Stimulated activated CD4-positive, alpha-beta T cell treated with anti-CD3 and anti-CD28 coated beads, TNF-alpha, amount 100 ng/mL, for 4 hours (primary cell): Measurements from ENCODE around the gene LAMTOR4.

Experiments
- DNase-seq, 3 experiments: peaks; one replicate each; pipeline ENCODE4 v3.0.0-alpha.2; 2020; ENCODE audit warnings: low read depth in 3 of 3

LAMTOR4 gene

DNA sequence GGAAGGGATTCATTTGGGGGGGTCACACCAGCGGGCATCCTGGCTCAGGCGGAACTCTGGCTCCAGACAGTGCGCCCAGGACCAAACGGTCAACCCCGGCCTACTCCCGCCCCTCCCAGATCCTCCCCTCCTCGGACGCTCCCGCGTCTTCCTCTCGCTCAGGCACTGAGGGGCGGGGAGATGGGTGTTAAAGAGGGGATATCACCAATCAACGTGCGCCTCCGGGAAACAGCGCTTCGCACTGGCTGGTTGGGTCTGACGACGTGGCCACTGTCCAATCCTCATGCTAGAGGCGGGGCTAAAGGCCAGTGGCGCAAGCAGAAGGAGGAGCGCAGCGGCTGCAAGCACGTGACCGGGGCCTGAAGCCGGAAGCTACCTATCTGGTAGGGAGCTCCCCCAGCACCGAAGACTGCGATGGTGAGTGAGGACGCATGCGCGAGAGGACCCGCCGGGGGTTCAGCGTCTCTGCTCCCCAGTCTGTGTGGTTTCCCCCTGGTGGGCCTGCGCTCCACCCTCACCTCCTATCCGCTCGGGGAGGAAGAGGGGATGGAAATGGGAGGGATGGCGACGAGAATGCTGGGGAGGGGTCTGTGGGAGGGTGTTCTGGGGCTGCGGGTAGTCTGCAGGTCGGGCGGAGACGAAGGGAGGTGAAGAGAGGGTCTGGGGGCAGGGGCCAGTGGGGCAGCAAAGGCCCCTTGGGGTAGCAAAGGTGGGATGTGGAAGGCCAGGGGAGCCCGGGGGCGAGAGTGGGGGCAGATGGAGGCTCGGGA, at the start of gene LAMTOR4:
Gene LAMTOR4, plus strand, starts transcription at position 360 of the 770 bp plus-strand sequence. Its CDS starts 55 bp downstream, at position 415.
- DNase-seq: peak; percentile 82 to 97 (median 95)

DNA sequence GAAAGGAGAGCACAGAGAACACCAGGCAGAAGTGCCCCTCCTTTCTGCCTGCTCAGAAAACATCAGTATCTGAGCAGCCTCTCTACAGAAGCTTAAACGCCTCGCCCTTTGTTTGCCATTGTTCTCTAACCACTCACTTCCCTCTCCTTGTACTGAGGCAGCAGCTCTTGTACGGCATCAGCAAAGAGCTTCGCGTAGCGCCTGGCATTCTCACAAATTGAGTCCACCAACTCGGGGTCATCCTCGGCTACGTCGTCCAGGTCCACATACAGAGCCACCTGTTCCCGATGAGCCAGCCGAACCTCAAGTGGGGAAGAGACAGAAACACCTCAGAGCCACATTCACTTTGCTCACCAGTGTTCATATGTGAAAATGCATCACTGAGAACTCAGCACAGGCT, 49.3 kb upstream of the LAMTOR4 start:
- no peak for DNase-seq

DNA sequence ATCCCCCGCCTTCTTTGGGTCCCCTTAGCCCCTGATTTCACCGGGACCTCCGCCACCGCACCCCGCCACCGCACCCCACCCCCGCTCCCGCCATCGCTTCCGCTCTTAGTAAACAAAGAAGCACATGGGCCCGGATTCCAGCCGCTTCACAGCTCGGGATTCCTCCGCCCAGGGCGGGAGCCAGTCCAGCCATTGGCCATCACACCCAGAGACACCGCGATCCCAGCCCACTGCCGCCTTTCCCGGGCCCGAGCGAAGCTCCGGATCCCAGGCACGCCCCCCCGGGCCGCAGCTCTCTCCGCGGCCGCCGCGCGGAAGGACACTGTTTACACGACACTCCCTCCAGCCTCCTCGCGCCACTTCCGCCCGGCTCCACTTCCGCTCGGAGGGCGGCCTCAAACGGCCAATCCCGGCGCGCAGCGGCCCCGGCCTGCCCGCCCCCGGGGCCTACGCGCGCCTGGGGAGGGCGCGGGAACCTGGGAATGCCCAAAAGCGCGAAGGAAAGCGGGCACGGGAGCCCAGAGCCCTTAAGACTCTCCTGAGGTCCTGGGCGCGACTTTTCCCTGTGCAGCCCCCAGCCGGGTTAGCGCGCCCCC, 48.2 kb upstream of the LAMTOR4 start:
- peak; percentile 68 to 79 (median 75) for DNase-seq

DNA sequence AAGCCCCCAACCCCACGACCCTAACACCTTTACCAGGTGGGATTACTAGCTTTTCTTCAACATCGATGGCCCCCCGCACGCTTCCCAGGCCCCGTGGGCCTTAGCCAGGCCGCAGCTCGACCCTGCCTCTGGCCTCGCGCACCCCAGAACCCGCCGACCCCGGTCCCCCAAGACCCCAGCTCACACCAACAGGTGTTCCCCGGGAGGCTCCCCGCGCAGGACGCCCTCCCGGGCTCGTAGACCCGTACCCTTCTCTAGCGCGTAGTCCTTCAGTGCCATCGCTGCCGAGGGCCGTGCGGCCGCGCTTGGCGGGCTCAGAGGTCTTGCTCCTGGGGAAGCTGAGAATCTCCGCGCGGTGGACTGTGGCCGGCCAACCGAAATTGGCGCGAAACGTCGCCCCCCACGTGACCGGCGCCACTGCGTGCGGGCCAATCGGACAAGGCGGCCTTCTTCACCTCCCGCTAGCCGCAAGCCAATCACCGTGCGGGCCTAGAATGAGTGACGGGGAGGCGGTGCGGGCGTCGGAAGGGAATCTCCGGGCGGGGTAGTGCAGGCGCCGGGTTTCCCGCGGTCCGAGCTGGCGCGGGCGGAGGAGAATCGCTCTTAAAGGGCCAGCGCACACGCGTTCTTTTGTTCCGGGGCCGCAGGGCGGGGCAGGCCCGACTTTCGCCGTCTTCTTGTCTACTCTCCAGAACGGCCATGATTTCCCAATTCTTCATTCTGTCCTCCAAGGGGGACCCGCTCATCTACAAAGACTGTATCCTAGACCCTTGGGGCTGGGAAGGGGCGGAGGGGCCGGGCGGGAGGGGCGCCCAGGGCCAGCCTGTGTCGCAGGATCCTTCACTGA, 47.5 kb upstream of the LAMTOR4 start, which contains the start of the genes AP4M1 and MCM7:
Gene AP4M1, plus strand, starts transcription at position 628 of the 847 bp plus-strand sequence. Its CDS starts 72 bp downstream, at position 700.
Gene MCM7, minus strand, starts transcription at position 382 of the 847 bp plus-strand sequence. Its CDS starts 103 bp downstream, at position 279.
- peak; percentile 90 to 92 (median 90) for DNase-seq

DNA sequence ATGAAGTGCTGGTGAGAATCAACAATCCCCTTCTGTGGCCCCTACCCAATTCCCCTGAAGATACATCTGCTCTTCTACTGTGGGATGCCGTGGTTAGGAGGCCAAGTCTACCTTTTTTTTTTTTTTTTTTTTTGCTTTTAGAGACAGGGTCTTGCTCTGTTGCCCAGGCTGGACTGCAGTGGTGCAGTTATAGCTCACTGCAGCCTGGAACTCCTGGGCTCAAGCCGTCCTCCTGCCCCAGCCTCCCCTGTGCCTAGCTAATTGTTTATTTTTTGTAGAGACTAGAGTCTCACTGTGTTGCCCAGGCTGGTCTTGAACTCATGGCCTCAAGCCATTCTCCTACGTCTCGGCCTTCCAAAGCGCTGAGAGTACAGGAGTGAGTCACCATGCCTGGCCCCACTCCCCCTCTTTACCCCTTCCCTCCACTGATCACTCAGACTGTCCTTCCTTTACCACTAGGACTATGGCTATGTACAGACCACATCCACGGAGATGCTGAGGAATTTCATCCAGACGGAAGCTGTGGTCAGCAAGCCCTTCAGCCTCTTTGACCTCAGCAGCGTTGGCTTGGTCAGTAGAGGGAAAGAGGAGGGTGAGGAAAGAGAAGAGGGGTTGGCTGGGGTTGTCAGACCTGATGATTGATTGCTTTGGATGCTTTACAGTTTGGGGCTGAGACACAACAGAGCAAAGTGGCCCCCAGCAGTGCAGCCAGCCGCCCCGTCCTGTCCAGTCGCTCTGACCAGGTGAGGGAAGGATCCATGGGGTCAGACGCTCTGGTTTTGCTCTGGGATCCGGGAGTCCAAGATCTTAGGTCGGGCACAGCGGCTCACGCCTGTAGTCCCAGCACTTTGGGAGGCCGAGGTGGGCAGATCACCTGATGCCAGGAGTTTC, 45.5 kb upstream of the LAMTOR4 start:
- no peak for DNase-seq

DNA sequence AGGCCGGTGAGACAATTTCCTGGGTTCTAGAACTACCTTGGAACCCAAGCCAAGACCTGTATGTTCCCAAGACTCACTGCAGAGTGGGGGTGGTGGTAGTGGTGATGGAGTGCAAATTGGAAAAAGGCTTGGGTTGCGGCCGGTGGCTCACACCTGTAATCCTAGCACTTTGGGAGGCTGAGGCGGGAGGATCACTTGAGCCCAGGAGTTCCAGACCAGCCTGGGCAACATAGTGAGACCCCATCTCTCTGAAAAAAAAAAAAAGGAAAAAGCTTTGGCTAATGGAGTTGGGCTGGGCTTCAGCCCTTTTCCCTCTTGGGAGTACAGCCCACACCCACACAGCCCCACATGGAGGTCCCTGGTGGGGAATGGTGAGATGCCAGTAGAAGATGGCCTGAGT, 43.2 kb upstream of the LAMTOR4 start:
- no peak for DNase-seq

DNA sequence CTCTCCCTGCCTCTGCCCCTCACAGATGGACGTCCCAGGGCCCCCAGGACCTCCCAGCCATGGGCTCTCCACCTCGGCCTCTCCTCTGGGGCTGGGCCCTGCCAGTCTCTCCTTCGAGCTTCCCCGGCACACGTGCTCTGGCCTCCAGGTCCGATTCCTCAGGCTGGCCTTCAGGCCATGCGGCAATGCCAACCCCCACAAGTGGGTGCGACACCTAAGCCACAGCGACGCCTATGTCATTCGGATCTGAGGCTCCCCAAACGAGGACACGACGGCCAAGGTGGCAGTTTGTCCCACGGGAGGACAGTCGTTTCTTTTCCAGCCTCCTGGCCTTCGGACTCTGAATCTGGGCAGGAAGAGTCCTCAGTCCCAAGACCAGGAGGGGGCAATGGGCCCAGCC, 42.1 kb upstream of the LAMTOR4 start:
- DNase-seq: no peak

DNA sequence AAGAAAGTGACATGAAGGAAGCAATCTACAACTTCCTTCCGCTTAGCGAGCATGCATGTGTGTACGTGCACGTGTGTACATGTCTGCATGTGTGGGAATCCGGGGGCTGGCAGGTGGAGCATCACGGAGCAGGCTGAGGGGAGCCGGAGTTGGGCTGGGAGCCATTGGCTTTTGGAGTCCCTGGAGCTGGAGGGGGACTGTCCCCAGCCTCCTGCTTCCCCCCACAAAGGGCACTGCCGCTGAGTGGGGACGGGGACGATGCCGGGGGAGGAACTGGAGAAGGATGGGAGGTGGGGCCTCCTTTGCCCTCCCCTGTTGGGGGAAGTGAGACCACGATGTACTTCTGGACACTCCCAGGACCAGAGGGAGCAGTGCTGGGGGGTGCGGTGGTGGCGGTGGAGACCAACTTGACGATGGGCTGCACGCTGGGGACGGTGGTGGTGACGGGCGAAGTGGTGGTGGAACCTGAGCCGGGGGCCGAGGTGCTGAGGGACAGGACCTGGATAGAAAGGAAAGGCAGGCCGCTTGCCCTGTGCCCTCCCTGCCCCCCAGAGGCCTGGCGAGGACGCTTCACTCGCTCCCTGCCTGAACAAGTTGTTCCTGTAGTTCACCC, 41.5 kb upstream of the LAMTOR4 start:
- DNase-seq: no peak

DNA sequence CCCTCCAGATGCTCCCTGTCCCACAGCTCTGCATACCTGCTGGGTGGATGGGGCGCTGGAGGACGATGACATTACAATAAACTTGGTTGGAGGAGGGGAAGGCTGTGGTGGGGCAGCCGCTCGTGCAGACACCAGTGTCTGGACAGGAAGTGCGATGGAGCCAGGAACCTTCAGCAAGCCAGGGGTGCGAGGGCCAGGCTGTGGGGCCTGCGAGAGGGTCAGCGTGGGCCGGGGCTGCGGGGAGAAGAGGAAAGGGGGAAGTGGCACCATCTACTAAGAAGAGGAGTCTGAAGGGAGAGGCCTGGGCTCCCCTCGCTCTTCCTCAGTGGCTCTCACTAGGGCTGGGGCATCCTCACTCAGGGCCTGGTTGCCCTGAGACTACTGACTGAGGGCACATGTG, 40.8 kb upstream of the LAMTOR4 start:
- DNase-seq: no peak

DNA sequence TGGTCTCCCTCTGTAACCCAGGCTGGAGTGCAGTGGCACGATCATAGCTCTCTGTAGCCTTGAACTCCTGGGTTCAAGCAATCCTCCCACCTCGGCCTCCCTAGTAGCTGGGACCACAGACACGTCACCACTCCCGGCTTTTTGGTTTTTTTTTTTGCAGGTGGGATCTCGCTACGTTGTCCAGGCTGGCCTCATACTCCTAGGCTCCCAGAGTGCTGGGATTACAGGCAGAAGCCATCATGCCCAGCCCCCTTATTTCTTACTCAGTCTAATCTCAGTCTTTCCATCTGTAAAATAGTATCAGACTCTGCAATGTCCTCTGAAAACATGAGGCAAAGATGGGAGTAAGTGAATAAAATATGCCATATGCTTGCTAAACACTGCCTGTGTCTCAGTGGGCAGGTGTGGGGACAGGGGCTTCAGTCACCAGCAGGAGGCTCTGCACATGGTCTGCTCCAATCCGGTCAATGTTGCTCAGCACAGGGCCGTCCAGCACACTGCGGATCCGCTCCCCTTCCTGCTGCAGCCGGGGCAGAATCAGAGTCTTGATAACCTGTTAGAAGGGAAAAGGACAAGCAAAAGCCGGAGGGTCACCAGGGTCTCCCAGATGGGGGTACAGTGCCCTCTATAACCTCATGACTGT, 39.1 kb upstream of the LAMTOR4 start:
- DNase-seq: no peak

DNA sequence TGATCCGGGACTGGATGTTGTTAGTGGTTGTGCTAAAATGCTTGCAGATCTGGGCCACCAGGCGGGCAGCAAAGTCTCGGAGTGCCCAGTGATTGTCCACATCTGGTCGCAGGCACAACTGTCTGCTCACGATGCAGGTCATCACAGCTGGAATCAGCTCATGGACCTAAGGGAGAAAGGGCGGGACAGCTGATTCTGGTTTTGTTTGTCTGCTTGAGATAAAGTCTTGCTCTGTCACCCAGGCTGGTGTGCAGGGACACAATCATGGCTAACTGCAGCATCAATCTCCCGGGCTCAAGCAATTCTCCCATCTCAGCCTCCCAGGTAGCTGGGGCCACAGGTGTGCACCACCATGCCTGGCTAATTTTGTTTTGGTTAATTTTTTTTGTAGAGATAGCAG, 37.6 kb upstream of the LAMTOR4 start:
- no peak for DNase-seq

DNA sequence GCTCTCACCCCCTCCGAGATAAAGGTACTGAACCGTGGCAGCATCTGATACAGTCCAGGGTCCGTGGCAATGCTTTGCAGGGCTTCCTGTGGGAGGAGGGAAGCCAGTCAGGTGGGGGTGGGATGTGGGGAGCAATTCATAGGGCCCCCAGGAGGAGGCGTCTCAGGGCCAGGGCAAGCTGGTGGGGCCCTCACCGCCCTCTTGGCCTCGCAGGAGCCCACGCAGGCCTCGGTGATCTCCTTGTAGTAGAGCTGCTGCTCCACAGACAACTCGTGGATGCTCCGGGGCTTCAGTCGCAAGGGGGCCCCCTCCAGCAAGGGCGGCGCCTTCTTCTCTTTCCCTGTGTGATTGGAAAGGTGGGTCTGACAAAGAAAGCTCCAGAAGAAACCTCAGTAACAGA, 36.8 kb upstream of the LAMTOR4 start:
- no peak for DNase-seq

DNA sequence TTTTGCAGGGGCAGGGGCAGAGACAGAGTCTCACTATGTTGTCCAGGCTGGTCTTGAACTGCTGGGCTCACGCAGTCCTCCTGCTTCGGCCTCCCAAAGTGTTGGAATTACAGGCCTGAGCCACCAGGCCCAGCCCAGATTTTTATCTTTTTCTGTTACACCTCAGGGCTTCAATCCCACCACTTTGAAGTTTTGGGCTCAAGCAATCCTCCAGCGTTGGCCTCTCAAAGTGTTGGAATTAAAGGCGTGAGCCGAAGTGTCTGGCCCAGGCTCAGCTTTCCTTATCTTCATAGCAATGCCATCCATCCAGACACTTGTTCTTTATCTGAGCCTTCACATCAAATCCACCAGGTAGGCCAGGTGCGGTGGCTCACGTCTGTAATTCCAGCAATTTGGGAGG, 33.7 kb upstream of the LAMTOR4 start:
- DNase-seq: no peak

DNA sequence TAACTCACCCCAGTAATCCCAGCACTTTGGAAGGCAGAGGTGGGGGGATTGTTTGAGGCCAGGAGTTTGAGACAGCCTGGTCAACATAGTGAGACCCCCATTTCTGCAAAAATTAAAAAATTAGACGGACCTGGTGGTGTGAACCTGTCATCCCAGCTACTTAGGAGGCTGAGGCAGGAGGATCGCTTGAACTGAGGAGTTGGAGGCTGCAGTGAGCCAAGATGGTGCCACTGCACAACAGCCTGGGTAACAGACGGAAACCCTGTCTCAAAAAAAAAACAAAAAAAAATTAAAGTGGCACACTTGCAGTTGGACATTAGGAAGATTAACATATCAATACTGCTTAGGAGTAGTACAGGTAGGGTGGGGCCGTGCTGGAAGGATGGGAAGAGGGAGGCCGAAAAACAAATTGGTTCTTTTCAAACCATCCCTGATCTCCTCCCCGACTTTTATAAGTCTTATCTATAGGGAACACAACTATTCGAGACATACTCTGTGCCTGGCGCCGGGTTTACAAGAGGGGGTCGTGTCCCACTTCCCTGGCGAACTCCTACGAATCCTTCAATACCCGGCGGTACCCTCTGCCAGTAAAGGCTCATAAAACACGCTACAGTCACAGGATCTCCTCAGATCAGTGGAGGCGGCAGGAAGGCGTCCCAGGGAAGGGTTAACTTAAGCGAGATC, 30.2 kb upstream of the LAMTOR4 start:
- DNase-seq: no peak

DNA sequence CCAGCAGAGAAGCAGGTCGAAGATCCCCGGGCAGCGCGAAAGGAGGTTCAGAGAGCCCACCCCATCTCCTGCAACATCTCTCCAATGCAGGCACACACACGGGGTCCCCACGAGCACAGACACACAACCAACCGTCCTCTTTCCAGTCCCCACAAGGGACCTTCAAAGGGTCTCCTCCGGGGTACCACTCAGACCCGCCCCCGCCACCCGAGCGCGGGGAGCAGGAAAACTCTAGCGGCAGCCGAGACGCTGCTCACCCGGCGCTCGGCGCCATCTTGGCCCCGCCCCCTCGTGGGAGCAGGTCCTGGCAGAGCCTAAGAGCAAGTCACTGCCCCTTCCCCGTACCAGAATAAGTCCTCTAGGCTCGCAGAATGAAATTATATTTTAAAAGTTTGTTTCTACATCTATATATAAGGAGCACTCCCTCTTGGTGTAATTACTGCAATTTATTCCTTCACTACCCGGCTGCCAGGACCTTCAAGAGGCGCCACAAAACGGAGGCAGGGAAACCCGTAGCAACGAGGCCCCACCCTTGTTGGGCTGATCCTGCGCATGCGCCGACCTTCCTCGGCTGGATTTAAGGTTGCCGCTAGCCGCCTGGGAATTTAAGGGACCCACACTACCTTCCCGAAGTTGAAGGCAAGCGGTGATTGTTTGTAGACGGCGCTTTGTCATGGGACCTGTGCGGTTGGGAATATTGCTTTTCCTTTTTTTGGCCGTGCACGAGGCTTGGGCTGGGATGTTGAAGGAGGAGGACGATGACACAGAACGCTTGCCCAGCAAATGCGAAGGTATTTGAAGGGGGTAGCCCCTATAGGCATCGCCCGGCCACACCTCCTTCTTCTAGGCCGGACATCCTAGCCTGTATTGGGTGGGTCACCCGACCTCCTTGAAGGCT, 29.4 kb upstream of the LAMTOR4 start, which contains the start of the genes CNPY4 and TAF6:
Gene CNPY4, plus strand, starts transcription at position 563 of the 898 bp plus-strand sequence. Its CDS starts 111 bp downstream, at position 674.
Gene TAF6, minus strand, starts transcription at position 287 of the 898 bp plus-strand sequence. CDS start 5,149 bp downstream, outside the sequence.
- peak; percentile 87 to 92 (median 90) for DNase-seq

DNA sequence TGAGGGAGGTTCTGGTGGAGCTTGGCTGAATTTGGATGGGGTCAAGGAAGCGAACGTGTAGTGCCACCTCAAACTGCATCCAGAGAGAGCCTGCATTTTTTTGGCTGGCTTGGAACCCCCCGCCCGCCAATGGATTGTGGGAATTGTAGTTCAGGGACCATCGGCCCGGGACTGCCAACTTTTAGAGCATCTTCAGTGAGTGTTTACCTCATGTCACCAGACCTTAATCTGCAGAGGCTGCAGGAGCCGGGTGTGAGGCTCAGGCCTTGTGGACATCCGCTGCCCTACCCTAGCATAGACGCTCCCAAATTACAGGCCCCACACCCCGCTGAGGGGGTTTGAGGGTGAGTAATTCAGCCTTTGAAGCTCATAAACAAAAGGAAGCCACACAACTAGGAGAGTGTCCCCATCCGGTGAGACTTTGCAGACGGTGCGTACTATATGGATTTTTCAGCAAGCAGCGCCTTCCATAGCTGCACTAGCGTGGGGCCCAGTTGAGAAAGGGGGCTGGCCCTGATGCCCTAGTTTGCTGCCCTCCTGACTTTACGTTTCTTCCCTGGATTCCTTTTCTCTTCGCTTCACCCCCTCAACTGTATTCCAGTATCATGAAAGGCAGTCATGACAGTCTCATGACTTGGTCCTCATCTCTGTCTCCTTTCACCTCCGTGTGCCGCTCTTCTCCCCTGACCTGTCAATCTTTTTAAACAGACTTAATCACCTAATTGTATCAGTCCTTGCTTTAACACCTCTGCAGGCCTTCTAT, 28.6 kb upstream of the LAMTOR4 start:
- peak; percentile 31 to 46 (median 41) for DNase-seq

DNA sequence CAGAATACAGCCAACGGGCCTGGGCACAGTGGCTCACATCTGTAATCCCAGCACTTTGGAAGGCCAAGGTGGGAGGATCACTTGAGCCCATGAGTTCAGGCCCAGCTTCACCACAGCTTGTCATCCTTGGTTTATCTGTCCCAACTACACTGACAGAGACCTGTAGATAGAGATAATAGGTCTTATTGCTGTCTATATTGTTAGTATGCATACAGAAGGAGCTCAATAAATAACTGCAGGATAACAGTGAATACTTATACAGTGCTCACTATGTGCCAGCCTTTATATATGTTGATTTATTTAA, 28.0 kb upstream of the LAMTOR4 start:
- DNase-seq: no peak

DNA sequence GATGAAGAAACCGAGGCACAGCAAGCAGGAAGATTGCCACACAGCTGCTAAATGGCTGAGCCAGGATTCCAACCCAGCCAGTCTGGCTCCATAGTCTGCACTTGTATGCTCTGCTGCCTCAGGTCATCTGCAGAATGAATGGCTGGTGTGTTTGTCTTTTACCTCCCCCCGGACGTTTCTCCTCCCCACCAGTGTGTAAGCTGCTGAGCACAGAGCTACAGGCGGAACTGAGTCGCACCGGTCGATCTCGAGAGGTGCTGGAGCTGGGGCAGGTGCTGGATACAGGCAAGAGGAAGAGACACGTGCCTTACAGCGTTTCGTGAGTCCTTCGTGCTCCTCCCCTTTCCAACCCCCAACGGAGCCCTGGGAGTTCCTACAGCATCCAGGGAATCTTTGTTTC, 26.7 kb upstream of the LAMTOR4 start:
- no peak for DNase-seq
